Nucleus accumbens (tissue), 56 donors: Measurements from ENCODE around the gene PNP.
"Not testable (repeated sequence)": the region's sequence is repeated elsewhere in the genome, so short reads cannot be mapped to it uniquely, and the experiment has no call there.

Source experiments
- DNase-seq, 56 donors: peaks; one replicate each; lab custom pipeline; 2025; lab: John Stamatoyannopoulos, UW

PNP gene

GRCh38 chr14:20469242-20469889, at the start of gene PNP:
Gene PNP, plus strand, starts transcription at chr14:20469406. Its CDS starts 119 bp downstream, at chr14:20469525.
- DNase-seq: peak; percentile 18 to 93 (median 78)

GRCh38 chr14:20419419-20419818, 49.8 kb upstream of the PNP start:
- no peak for DNase-seq

DNA sequence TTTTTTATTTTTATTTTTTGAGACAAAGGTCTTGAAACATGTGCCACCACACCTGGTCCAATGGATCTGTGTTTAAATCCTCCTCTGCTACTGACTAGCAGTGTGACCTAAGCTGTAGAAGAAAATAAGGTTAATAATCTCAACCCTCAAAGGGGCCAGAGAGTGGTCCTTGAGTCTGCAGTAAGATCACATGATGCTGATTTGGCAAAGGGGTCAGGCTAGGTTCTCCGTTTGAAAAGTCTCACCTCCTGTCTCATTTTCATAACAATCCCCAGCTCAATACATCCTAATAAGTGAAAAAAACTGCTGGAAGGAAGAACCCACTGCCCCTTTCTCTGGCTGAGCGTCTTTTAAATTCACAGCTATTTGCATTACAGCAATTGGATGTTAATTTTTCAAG, 47.9 kb upstream of the PNP start:
- no peak for DNase-seq

GRCh38 chr14:20422886-20423285, 46.3 kb upstream of the PNP start:
- DNase-seq: no peak

DNA sequence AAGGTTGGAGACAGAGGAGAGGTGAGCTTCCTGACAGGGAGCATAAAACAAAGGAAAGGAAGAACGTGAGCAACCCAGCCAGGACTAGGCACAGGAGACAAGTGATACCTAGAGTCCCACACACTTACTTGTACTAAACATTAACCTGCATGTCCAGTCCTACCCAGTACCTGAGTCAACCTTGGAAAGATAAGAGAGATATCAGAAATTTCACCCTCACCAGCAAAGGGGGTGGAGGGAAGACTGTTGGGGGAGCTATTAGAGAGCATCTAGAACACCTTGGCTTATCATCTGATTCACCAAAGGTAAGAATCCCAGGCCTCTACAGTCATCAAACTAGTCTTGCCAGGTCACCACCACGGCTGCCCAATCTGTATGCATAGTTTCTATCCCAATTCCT, 44.4 kb upstream of the PNP start:
- no peak for DNase-seq

DNA sequence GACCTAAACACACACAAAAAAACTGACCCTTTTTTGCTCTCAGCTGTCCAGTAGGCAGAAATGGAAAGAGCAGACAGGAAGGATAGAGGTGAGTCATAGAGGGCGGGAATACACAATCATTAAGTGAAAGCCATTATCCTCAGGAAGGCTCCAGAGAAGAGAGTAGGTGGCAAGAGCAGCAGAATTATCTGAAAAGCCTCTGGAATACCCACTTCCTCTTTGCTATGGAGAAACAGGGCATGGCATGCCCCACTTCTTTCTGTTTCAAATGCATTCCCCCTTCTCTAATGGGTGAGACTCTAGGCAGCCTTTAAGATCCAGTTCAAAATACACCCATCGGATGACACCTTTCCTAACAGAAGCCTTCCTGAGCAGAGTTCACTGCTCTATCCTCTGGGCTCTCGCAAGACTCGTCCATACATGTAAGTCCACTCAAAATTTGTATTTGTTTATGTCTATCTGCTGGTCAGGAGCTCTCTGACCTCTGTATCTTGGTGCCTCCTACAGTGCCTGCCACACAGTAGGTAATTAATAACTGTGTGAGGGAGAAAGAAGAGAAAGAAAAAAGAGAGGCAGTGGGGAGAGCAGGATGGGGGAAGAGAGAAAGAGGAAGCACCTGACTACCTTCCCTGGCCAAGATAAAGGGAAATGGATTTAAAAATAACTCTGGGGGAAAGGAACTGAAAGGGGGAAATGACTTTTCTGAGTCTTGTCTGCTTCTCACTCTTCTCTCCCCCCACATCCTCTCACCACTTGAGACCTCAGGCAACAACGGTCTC, 41.8 kb upstream of the PNP start:
- DNase-seq: peak in 1 of 56 donors; percentile 2

DNA sequence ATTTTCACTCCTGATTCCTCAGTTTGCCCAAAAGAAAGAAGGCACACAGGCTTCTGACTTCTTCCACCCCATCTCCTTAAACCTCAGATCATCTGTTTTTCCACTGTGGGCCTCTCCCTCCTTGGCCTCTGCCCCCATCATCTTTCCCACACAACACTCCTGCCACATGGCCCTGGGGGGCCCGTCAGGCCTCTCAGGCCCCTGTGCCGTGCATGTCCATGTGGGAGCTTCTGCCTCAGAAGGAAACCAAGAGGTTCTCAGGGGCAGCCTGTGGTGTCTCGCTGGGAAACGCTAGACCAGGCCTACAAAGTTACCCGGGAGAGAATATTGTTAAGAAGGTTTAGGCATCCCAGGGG, 41.2 kb upstream of the PNP start:
- DNase-seq: peak in 1 of 56 donors; percentile 3

- no peak for DNase-seq
These were observed 40.4 kb upstream of the PNP start for GRCh38 chr14:20428802-20429201.

DNA sequence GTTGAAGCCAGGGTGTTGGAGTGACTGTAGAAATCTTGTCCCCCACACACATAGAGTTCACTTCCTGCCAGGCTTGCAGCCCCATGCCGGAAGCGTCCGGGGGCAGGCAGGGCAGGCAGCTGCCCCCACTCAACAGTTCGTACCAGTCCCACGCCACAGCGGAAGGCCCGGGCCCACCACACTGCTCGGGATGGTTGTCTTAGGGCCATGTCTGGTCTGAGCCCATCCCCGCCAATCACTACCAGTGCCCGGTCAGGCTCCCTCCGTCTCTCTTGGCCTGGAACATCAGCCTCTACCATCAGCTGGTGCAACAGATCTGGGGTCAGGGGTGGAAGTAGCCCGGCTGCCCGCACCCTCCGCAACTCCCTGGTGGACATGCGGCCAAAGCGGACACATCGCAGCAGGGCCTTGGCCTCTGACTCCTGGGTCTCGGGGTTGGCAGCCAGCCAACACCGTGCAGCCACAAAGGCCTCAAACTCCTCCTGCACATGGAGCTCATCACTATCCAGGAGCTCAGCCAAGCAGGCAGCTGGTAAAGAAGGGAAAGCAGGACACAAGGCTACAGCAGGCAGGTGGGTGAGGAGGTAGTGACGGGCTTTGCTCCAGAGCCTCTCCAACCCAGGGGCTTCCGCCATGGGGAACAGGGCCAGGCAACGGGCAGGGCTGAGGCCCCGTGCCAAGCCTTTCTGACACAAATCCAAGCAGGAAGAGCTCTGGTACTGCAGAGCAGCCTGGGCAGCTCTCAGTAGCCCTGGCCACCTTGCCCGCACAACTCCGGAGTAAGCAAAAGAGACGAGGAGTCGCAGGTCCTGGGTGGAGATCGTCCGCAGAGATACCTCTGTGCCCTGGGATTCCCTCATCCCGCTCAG, 39.2 kb upstream of the PNP start:
- peak in 31 of 56 donors; percentile 1 to 65 (median 21) for DNase-seq

DNA sequence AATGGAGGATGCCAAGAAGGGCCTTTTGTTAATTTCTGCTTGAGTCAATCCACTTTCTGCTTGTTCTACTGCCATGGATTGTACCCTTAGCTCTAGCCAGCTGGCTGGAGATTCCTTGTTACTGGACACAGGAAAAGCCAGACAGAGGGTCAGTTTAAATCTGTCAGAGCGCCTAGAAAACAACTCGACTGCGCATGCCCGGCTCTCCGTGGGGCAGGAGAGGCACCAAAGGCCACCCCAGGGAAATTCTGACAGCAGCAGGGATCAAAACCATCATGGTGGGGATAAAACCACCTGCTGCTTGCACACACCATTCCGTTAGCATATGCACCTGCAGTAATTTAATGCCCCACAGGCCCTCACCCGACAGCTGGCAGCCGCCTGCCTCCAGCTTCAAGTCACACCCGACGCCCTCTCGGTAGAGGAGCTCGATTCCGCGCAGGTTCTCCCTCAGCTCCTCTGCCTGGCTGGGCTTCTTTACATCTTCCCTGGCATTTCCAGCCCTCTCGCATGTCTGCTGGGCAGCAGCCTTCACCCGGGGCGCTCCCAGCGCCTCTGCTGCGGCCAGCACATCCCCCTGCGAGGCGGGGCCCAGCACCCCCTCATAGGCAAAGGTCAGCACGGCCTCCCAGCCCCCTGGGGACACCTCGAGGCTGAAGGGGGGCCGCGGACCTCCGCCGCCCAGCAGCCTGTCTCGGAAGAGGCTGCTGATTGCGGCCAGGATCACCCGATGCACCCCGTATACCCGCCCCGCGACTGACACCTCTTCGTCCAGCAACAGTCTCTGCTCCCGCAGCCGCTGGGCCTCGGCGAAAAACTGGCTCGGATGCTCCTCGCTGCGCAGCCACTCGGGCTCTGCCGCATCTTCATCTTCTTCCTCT, 34.3 kb upstream of the PNP start:
- DNase-seq: peak in 54 of 56 donors; percentile 19 to 87 (median 64)

DNA sequence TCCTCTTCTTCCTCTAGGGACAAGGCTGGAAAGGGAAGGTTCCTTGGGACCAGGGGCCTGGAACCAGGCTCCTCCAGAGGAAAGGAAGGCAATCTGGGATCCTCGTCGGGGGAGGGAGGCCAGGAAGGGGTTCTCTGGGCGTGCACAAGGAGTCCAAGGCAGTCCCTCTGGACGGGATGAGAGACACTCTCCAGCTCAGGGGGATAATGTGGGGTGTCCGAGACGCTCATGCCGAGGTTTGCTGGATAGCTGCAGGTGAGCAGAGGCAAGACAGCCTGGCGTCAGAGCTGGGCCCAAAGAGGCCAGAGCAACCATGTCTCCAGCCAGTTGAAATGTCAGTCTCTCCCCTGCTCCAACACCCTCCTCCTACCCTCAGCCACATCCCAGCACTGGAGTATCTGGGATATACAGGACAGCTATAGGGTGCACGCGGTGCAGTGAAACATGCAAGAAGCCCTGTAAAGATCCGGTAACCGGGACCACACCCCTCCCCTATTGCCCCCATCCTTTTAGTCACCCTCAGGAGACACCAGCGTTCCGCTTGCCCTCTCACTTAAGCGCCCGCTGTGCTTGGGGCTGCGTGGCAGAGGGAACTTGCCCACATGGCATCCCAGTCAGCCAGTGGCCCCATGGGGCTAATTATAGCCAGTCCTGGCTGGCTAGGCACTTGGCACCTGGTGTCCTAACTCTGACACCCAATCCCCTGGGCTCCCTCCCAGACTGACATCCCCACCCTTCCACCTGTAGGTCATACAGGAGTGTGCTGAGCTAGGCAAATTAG, 33.4 kb upstream of the PNP start, which contains the start of gene KLHL33:
TSS of gene KLHL33 (minus strand) at position 585 of the 781 bp plus-strand sequence. CDS start at position 230, 355 bp downstream.
- peak in 1 of 56 donors; percentile 7 for DNase-seq

GRCh38 chr14:20436363-20436755, 32.8 kb upstream of the PNP start:
- DNase-seq: no peak

DNA sequence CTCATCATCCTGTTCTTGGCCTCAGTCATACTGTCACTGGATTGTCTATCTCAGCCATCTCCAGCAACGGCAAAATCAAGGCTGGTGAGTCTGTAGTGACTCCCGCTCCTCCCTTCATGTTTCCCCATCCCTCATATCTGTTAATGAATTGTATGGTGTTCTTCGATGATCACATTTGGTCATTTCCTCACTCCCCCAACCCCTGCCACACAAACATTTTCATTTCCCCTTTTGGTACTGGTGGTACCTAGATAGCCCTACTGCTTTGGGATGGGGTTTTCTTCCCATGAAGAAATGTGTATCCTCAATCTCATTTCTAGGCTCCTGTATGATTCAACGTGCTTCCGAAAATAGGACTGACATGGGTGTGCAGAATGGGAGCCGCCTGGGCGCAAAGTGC, 30.5 kb upstream of the PNP start:
- DNase-seq: no peak

DNA sequence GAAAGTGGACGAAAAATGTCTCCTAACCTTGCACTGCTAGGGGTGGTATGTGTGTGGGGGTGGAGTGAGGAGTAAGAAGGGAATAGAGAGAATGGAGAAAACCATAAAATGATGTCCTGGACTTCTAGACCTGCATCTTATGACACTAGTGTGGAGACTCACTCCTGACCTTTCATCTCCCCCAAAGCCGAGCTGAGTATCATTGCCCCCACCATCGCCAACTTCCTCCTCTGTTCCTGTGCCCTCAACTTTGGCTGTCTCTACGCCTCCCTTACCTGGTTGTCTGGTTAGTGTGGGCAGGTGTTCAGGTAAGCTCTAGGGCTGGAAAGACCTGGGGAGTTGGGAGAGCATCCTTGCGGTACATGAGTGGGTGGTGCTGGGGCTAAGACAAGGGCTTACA, 28.7 kb upstream of the PNP start:
- DNase-seq: no peak

GRCh38 chr14:20440882-20441281, 28.3 kb upstream of the PNP start:
- no peak for DNase-seq

DNA sequence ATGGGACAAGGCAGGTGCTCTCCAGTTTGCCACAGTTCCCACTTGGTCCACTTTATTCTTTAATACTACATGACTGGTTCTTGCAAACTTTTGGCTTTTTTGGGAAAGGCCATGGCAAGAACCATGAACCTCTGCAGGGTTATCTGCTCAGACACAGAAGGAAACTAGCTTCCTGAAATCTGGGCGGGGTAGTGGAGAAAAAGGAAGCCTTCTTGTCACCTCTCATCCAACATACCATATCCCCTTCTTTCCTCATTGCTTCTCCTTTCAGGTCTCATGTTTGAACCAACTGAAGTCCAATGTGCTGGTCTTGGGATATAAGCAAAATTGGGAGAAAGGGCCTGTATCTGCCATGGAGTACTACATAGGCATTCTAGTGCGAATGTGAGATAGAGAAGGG, 27.7 kb upstream of the PNP start:
- no peak for DNase-seq

DNA sequence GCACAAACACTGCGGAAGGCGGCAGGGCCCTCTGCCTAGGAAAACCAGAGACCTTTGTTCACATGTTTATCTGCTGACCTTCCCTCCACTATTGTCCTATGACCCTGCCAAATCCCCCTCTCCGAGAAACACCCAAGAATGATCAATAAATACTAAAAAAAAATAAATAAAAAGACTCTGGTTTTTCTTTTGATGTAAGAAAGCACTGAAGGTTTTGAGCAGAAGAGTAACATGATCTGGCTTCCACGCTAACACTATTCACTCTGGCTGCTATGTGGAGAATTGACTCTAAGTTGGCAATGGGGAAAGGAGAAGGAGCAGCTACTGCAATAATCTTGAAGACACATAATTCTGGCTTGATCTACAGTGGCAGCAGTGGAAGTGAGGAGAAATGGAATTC, 25.6 kb upstream of the PNP start:
- not testable (repeated sequence) for DNase-seq

DNA sequence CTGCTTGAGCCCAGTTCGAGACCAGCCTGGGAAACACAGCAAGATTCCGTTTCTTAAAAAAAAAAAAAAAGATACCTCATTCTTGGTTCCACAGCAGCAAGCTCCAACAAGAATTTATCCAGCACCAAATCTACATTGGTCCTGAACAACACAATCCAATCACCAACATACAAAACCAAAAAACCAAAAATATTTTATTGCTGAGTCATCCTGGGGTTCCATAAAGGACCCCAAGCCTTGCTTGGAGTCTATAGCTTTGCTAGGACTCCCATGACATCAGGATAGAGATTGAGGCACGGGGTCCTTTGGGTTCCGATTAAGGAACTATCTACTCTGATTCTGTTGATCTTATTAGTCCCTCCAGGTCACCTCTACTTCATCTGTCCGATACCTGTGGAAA, 22.3 kb upstream of the PNP start:
- no peak for DNase-seq

DNA sequence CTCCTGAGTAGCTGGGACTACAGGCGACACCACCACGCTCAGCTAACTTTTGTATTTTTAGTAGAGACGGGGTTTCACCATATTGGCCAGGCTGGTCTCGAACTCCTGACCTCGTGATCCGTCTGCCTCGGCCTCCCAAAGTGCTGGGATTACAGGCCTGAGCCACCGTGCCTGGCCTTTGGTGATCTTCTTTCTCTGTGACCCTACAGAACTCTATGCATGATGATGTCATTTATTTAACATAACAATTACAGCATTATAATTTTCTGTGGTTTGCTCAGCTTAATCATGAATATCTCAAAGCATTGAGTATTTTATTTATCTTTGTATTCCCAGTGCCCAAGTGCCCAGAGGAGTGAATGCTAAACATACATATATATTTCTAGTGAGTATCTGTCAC, 16.4 kb upstream of the PNP start:
- not testable (repeated sequence) for DNase-seq
